ENCODE data around the gene OR51Q1.

Gene OR51Q1

DNA sequence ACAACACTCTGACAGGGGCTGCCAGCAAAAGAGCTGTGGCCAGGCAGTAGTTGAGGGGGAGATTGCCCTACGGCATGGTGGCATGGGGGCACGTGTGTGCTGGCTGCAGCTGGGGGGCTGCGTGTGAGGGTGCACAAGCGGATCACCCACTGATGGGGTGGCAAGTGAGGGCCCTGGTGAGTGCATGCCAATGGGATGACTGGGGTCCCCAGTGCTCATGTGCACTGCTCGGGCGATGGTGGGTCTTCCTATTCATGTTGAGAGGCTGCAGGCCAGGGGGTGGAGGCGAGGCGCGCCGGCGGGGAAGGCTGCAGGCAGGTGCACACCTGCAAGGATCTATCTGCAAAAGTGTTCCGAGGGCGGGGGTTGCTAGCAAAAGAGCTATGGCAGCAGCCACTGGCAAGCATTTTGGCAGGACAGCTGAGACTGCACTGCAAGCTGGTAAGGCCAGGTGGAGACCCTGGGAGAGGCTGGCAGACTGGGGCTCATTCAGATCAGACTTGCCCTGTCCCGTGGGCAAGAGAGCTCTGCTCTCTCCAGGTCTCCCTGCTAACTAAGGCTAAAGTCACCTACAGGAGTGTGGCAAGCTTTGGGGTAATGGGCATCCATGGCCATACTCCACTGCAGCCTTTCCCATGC lies 39.2 kb downstream of the OR51Q1 start:
- no peak for DNase-seq
- POLR2A ChIA-PET: no interaction called here
- no peaks in the 10 kb centered on the region for H3K4me1 ChIP-seq (ENCODE audit: control extremely low read depth in 1 of 4, control insufficient read depth in 4 of 4, insufficient read depth in 4 of 4, low read length in 3 of 4)
- no peak overlapping the region for H3K27ac ChIP-seq (ENCODE audit: insufficient read depth in 1 of 2, low read depth in 1 of 2, low read length in 2 of 2, poor library complexity in 1 of 2, severe bottlenecking in 2 of 2)
- 98% methylated on average over 8 of the region's 14 CpGs for WGBS (ENCODE audit: insufficient coverage)
- no peaks in the 10 kb centered on the region for H3K27me3 ChIP-seq (replicated peaks in 2 of 5; ENCODE audit: control insufficient read depth in 4 of 5, insufficient read depth in 5 of 5, low read length in 4 of 5)
- H3K9me3 ChIP-seq (ENCODE audit: control extremely low read depth in 1 of 5, control insufficient read depth in 4 of 5, insufficient read depth in 2 of 5, low read depth in 1 of 5, low read length in 4 of 5): peaks cover 0 to 8% (median 0%) of the 10 kb centered on the region in 5 experiments
- H3K36me3 ChIP-seq (ENCODE audit: control insufficient read depth in 4 of 4, insufficient read depth in 4 of 4, low read length in 3 of 4): no peaks in the 10 kb centered on the region
- CTCF ChIA-PET: no interaction called here
- H3K4me3 ChIP-seq (ENCODE audit: control insufficient read depth in 1 of 7, extremely low read depth in 1 of 7, insufficient read depth in 4 of 7, low read depth in 2 of 7, low read length in 6 of 7): no peak overlapping the region

DNA sequence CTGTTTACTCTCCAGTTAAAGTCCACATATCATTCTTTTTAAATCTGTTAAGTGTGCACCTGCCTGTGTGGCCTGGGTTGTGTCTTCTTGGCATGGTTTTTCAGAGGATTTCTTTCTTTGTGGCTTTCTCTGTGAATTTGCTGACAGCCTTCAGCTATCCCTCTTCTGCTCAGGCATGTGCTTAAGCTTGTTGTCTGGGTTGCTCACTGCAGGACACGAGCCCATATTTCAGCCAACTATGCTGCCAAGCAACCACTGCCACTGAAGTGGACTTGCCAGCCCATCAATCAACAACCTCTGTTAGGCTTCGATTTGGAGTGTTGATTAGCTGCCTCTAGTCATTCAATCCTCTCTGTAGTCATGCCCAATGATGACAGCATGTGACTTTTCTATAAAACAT lies 45.6 kb downstream of the OR51Q1 start:
- CTCF ChIA-PET: interaction anchor here (0.8 to 1.8 kb wide), 2 partner anchors 9 to 423 kb away, joined by 4 to 5 read pairs; no protein-coding TSS in a partner anchor
- no peak for DNase-seq
- no peaks in the 10 kb centered on the region for H3K27me3 ChIP-seq (replicated peaks in 2 of 5; ENCODE audit: control insufficient read depth in 4 of 5, insufficient read depth in 5 of 5, low read length in 4 of 5)
- H3K4me1 ChIP-seq (ENCODE audit: control extremely low read depth in 1 of 4, control insufficient read depth in 4 of 4, insufficient read depth in 4 of 4, low read length in 3 of 4): no peaks in the 10 kb centered on the region
- H3K9me3 ChIP-seq (ENCODE audit: control extremely low read depth in 1 of 5, control insufficient read depth in 4 of 5, insufficient read depth in 2 of 5, low read depth in 1 of 5, low read length in 4 of 5): no peaks in the 10 kb centered on the region
- POLR2A ChIA-PET: no interaction called here
- no peaks in the 10 kb centered on the region for H3K36me3 ChIP-seq (ENCODE audit: control insufficient read depth in 4 of 4, insufficient read depth in 4 of 4, low read length in 3 of 4)
- H3K27ac ChIP-seq (ENCODE audit: insufficient read depth in 1 of 2, low read depth in 1 of 2, low read length in 2 of 2, poor library complexity in 1 of 2, severe bottlenecking in 2 of 2): no peak overlapping the region
- no peak overlapping the region for H3K4me3 ChIP-seq (ENCODE audit: control insufficient read depth in 1 of 7, extremely low read depth in 1 of 7, insufficient read depth in 4 of 7, low read depth in 2 of 7, low read length in 6 of 7)
- WGBS (ENCODE audit: insufficient coverage): 91% methylated on average over 1 of the region's 2 CpGs
